HG03039 (cell line): ENCODE measurements around the gene PRKD2.
"Not testable (repeated sequence)": the region's sequence is repeated elsewhere in the genome, so short reads cannot be mapped to it uniquely, and the experiment has no call there.

Experiments
- ATAC-seq: cut with Tn5 transposase; IDR thresholded peaks from one replicate; pipeline ENCODE4 v1.9.1; 2021; ENCODE audit warnings: mild to moderate bottlenecking, moderate library complexity; ENCODE audit not compliant: unreplicated experiment

Gene PRKD2

DNA sequence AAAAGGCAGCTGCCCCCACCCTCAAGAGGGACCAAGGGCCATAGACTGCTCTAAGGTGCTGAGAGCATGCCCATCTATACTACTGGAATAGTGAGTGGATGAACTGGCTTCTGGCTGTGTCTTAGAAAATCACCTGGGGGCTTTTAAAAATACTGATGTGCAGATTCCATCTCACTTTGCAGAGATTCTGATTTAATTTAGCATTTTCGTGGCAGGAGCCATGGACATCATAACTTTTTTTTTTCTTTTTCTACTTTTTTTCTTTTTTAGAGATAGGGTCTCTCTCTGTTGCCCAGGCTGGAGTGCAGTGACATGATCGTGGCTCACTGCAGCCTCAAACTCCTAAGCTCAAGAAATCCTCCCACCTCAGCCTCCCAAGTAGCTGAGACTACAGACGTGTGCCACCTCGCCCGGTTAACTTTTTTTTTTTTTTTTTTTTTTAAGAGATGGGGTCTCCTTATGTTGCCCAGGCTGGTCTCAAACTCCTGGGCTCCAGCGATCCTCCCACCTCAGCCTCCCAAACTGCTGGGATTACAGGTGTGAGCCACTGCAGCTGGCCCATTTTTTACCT is 4.1 kb downstream of the PRKD2 start:
- ATAC-seq, result not testable (repeated sequence)

DNA sequence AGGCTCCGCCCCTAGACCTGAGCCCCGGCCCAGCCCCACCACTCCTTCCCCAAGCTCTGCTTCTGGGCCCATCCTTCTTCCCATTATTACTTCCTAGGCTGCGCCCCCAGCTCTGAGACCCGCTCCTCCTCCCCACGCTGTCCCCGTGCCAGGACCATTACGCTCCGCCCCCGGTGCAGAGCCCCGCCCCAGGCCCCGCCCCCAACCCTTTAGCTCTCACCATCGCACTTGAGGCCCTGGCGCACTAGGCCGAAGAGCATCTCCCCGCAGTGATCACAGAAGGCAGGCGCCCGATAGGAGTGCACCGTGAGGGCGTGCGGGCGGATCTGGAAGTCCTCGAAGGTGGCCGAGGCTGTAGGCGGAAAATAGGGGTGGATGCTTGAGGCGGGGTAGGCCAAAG is 6.2 kb downstream of the PRKD2 start:
- ATAC-seq, result no peak

DNA sequence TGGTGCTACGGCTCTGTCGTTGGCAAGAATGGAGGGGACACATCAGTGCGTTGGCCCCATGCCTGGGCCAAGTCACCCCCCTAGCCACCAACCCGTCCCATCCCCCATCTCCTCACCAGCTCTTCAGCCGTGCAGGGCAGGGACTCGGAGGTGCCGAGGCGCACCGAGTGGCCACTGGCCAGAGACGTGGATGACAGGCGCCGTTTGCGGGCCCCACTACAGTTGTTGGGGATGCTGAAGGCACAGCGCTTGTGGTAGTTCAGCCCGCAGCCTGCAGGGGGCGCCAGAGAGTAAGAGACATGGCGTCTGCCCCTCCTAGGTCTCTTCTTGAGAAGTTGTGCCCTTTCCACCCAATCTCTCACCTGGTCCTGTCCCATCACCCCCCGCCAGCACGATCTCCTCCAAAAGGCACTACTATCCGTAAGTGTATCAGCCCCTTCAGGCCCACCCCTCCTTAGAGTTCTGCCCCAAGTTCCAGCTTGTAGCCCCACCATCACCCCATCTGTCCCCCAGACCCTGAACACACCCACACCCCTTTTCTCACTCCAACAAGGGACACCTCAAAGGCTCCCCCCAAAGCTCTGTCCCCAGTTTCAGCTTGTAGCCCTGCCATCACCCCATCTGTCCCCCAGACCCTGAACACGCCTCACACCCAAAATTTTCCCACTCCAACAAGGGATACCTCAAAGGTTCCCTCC is 12.4 kb downstream of the PRKD2 start:
- no peak for ATAC-seq

DNA sequence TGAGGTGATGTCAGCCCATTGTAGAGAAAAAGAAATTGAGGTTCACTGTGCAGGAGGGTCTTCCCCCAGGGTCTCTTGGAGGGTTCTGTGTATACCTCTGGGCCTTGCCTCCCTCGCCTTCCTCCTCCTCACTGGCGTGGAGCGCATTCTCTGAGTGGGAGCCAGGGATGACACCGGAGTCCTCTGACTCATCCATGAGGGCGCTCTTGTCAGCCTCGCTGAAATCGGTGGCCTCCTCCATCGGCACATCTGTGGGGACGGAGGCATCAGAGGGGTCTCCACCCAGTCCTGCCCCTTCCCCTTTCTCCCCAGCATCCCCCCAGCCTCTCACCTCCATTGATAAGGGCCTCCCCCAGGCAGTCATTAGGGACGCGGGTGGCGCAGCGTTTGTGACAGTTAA is 16.2 kb downstream of the PRKD2 start:
- ATAC-seq, result no peak

DNA sequence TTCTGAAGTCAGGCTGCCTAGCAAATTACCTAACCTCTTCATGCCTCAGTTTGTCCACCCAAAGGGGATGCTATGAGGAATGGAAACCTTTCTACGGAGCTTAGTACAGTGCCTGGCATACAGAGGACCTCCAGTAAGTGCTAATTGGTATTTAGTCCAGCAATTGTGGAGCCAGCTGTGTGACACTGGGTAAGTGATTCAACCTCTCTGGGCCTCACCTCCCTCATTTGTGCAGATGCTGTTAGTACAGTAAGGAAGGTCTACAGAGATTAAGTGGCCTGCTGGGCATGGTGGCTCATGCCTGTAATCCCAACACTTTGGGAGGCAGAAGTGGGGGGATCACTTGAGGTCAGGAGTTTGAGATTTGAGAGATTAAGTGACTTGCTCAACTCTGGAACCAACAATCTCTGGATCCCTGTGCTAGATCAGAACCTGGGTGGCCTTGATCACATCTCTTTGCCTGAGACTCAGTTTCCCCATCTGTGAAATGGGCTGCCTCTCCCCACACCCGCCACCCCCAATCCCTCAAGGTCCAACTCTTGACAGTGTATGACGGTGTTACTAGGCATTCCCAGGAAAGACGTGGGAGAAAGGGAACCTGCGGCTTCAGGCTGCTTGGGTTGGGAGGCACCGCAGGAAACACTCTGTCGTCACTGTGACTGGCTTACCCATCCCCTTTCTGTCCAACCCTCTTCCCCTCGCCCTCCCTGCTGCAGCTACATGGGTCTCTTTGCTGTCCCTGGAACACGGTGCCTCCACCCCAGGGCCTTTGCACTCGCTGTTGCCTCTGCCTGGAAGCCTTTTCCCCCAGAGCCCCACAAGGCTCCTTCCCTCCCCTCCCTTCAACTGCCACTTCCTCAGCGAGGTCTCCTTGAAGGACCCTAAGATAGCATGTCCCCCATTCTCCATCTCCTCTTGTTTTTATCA is 18.3 kb downstream of the PRKD2 start:
- no peak for ATAC-seq

DNA sequence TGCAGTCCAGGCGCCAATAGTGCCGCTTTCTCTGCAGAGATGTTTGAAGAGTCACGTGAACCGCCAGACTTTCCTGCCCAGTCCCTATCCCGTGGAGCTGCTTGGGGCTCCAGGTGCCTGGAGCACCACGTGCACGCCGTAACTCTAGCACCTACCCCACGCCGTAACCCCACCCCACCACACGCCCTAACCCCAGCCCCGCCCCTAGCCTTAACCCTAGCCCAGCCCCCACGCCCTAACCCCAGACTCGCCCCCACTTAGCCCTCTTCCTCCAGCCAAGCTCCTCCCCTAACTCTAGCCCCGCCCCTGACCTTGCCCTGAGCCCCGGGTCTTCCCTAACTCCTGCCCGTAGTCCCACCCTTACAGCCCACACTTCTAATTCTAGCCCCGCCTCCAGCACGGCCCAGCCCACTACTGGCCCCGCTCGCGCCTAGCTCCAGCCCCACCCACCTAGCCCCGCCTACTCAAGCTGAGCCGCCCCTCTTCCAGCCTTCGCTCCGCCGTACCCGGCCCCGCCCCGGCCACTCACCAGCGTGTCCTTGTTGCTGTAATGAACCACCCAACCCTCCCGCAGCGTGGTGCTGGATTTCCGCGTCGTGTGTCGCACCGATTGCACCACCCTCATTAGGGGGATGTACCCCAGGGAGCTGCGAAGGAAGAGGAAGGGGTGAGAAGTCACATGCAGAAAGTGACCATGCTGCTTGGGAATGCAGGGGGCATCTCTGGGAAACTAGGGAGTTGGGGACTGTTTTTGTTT is 19.5 kb downstream of the PRKD2 start:
- no peak for ATAC-seq

DNA sequence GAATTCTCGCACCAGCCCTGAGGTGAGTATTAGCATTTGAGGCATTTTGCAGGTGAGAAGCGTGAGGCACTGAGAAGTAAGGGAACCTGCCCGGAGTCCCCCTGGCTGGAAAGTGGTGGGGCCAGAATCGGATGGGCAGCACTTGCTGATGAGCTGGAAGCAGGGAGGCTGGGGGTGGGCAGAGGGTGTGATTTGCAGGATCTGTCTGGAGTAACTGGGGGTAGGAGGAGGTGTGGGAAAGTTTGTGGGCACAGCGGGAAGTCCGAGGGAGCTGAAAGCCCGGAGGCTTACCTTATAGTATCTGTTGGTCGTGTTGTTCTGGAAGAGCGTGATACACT is 20.1 kb downstream of the PRKD2 start:
- ATAC-seq, result no peak

DNA sequence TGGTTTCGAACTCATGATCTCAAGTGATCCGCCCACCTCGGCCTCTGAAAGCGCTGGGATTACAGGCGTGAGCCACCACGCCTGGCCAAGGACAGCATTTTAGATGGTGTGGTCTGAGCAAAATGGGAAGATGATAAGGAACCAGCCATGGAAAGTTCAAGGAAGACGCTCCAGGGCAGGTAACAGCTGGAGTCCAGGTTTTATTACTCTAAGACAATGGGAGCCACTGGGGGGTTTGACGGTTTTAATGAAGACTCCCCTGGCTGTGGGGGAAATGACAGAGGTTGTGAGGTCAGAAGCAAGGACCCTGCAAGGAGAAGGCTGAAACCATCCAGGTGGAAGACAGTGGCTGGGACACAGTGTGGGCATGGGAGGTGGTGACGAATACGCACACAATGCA is 20.9 kb downstream of the PRKD2 start:
- ATAC-seq, result no peak

DNA sequence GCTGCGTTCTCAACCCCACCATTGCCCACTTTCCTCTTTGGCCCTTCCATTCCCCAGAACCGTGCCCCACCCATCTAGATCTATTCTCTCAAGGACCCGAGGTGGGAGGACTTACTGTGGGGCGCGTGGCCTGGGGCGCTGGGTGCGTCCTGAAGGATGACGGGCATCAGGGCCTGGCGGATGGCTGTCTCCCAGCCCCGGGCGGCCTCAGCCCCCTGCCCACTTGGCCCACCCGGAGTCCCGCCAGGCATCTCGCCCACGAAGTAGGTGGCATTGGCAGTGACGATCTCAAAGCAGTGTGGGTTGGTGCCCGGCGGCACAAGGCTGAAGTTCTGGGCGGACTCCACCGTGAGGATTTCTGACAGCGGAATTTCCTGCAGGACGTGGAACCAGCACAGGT is 23.2 kb downstream of the PRKD2 start:
- ATAC-seq, result no peak

DNA sequence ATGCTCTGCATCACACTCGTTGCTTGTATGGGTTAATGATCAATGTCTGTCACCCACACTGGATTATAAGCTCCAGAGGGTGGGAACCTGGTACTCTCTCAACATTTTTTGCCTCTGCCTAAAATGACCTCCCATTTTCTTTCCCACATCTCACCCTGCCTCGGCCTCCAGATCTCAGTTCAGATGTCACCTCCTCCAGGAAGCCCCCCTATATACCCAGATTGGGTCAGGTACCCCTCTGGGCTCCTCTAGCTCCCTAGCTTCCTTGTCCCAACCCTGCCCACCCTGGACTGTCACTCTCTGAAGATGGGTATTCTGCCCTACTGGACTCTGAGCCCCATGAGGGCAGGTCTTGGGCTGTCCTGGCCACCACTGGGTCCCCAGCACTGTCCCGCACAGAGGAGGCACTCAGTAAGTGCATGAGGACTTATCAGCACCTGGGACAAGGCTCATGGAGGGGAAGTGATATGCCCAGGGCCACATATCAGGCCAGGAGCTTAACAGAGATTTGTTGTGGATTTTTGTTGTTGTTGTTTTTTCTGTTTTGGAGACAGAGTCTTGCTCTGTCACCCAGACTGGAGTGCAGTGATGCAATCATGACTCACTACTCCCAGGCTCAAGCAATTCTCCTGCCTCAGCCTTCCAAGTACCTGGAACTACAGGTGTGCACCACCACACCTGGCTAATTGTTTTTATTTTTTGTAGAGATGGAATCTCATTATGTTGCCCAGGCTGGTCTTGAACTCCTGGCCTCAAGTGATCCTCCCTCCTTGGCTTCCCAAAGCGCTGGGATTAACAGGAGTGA is 23.8 kb downstream of the PRKD2 start:
- ATAC-seq, result no peak

DNA sequence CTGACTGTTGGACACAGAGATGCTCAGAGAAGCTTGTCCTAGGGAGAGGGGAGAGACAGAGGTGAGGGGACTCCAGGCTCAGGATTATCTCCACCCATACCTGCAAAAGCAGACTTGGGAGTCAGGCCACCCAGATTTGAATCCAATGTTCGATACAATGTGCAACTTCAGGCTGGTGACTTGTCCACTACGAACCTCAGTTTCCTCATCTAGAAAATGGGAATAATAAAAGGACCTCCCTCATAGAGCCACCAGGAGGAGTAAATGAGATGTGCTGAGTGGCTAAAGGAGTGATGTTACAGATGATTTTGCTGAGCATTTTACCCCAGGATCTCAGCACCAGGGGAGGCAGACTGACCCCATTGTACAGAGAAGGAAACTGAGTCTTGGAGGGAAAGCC is 25.0 kb downstream of the PRKD2 start:
- no peak for ATAC-seq

DNA sequence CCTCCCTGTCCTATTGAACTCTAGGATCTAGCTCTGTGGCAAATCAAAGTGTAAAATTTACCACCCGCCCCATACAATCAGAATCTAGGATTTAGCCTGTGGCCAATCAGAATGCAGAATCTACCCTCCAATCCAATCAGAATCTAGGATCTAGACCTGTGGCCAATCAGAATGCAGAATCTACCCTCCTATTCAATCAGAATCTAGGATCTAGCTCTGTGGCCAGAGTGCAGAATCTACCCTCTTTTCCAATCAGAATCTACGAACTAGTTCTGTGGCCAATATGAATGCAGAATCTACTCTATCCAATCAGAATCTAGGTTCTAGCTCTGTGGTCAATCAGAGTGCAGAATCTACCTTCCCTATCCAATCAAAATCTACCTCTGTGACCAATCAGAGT is 25.8 kb downstream of the PRKD2 start:
- no peak for ATAC-seq

DNA sequence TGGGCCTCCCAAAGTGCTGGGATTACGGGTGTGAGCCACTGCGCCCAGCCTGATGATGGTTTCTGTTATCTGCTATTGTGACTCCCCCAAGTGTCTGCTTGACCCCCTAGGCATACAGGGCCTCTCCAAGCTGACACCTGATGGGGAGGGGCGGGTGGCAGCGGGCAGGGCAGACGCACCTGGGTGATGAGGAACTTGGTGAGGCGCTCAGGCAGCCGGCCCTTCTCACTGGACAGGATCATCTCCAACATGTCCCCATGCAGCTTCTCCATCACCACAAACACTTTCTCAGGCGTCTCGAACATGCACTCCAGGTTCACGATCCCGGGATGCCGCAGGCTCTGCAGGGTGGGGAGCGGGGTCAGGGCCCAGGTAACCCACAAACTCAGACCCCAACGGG is 27.6 kb downstream of the PRKD2 start:
- no peak for ATAC-seq

DNA sequence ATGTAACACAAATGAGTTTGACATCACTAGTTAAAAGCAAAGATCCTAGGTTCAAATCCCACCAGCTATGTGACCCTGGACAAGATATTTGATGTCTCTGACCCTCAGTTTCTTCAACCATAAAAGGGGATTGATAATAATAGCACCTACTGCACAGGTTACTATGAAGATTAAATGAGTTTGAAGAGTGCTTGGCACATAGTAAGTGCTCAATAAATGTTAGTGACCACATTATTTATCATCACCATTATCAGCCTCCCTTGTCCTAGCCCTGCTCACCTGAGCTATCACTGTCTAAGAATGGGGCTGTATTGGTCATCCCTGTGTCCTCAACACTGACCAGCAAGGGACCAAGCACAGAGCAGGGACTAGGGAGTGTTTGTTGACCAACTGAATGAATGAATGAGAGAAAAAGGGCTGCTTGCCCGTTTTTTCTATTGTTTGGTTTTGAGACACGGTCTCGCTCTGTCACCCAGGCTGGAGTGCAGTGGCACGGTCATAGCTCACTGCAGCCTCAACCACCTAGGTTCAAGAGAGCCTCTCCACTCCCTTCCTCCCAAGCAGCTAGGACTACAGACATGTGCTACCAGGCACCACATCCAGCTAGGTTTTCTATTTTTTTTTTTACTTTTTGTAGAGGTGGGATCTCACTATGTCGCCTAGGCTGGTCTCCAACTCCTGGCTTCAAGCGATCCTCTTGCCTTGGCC is 29.3 kb downstream of the PRKD2 start:
- ATAC-seq, result no peak

DNA sequence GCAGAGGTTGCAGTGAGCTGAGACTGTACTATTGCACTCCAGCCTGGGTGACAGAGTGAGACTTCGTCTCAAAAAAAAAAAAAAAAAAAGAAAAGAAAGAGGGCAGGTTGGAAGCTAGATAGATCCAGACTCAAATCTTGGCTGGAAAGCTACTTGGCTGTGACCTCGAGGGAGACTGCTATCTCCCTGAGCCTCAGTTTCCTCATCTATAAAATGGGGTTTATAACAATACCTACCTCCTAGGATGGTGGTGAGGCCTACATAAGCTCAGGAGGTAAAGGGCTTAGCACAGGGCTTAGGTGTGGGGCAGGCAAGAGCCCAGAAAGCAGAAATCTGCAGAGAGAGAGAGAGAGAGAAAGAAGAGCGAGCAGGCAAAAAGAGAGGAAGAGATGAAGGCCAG is 31.7 kb downstream of the PRKD2 start:
- no peak for ATAC-seq

DNA sequence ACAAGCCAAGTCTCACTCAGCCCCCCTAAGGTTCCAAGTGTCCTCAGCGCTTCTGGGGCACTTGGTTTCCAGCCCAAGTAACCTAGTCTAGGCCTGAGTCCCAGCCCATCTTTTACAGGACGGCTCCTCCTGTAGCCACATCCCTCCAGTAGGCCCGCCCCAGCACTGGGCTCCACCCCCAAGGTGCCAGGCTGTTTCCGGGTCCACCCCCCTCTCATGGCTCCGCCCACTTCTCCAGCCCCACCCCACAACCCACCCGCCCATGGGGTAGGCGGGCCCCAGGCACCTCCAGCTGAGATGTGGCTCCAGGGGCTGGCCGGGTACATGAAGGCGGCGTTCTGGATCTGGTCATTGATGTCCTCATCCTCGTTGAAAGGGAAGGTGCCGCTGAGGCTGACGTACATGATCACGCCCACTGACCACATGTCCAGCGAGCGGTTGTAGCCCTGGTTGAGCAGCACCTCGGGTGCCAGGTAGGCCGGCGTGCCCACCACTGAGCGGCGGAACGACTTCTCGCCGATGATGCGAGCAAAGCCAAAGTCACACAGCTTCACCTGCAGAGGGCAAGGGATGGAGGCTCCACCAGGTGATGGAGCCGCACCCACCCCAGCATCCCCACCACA is 38.7 kb downstream of the PRKD2 start:
- no peak for ATAC-seq

DNA sequence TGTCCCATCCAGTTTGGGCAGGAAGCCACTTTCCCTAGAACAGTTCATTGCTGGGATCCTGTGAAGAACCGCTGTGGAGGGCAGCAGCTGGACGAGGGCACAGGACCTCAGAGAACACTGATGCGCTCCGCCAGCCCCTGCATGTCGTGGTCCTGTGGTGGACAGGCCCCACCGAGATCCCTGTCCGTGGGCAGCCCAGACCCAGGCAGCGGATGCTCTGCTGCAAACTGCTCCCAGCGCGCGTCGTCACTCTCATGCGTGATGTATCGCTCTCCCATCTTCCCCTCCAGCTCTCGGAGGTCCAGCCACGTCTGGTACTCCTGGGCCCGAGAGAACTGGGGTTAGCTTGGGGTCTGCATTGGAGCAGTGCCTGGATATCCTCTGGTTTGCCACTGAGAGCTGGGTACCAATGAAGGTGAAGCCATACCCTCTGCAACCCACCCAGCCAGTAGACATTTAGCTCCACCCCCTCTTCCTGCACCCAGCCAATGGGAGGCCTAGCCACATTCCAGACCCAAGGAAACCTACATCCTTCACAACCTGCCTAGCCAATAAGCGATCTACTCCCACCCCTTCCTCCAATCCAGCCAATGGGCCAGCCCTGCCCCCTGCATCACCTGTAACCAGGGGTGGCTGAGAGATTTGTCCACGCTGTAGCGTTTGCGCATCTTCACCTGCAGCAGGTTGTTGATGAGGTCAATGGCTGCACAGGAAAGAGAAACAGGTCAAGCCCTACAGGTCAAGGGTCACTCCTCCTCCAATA is 42.3 kb downstream of the PRKD2 start:
- ATAC-seq, result no peak

DNA sequence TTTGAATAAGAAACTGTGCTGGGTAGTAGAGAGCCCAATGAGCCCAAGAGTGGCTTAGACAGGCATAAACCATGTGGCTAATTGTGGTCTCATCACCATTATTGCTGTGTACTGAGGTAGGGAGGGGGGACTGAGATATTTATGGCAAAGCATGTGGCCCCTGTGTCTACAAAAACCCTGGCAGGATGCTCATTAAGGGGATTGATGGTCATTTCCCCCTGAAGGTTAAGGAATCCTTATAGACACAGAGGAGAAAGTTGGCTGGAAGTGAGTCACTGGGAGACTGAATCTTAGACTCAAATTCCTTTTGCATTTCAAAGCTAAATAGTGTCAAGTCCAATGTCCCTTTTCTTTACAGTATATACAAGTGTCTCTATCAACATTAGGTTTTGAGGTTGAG is 46.1 kb downstream of the PRKD2 start:
- no peak for ATAC-seq

DNA sequence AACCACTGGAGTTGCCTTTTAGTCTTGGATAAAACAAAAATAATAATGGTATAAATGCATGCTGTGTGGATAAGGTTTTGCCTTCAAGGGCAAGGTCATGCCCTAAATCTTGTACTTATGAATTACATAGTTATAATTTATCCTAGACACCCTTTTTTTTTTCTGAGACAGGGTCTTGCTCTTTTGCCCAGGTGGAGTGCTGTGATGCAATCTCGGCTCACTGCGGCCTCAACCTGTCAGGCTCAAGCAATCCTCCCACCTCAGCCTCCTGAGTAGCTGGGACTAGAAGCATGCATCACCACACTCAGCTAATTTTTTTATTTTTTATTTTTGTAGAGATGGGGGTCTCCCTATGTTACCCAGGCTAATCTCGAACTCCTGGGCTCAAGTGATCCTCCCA is 48.3 kb downstream of the PRKD2 start:
- no peak for ATAC-seq
